H9 (cell line): Measurements from ENCODE around the gene MRGPRF. TPM values are rescaled to one million over a fixed set of nuclear protein-coding genes. Genes with fewer than 3 reads are reported as not detected.

ENCODE experiments used
- DNase-seq: peaks from one replicate; pipeline ENCODE4 v3.0.0-alpha.2; 2017
- H2AFZ ChIP-seq: one replicate; pipeline ENCODE4 v1.6.1; 2013; ENCODE audit warnings: mild to moderate bottlenecking, low read length, control low read depth, moderate library complexity
- H2AK5ac ChIP-seq: 2 replicates; pipeline ENCODE4 v1.6.1; 2013; ENCODE audit warnings: low read length, control low read depth, mixed read lengths; ENCODE audit not compliant: insufficient read length
- H2BK120ac ChIP-seq: one replicate; pipeline ENCODE4 v1.6.1; 2013; ENCODE audit warnings: low read depth, mild to moderate bottlenecking, low read length, control low read depth, inconsistent platforms; ENCODE audit not compliant: poor library complexity, severe bottlenecking
- H2BK12ac ChIP-seq: 2 replicates; pipeline ENCODE4 v1.6.1; 2013; ENCODE audit warnings: low read length, control low read depth, mixed read lengths, low read depth; ENCODE audit not compliant: insufficient read length
- H2BK15ac ChIP-seq: 2 replicates; pipeline ENCODE4 v1.6.1; 2013; ENCODE audit warnings: low read depth, low read length, control low read depth
- H2BK20ac ChIP-seq: one replicate; pipeline ENCODE4 v1.6.1; 2013; ENCODE audit warnings: low read depth, mild to moderate bottlenecking, low read length, control low read depth, inconsistent platforms; ENCODE audit not compliant: poor library complexity, severe bottlenecking
- H2BK5ac ChIP-seq: 2 replicates; pipeline ENCODE4 v1.6.1; 2013; ENCODE audit warnings: low read length, control low read depth, mixed read lengths; ENCODE audit not compliant: insufficient read length
- H3K14ac ChIP-seq: 2 replicates; pipeline ENCODE4 v1.6.1; 2013; ENCODE audit warnings: low read length, control low read depth; ENCODE audit not compliant: insufficient read depth
- H3K18ac ChIP-seq: 2 replicates; pipeline ENCODE4 v1.6.1; 2013; ENCODE audit warnings: low read depth, mild to moderate bottlenecking, mixed read lengths, low read length, control low read depth; ENCODE audit not compliant: insufficient read length
- H3K23ac ChIP-seq: 2 replicates; pipeline ENCODE4 v1.6.1; 2013; ENCODE audit warnings: low read length, control low read depth, mixed read lengths, low read depth; ENCODE audit not compliant: insufficient read length
- H3K23me2 ChIP-seq: 2 replicates; pipeline ENCODE4 v1.6.1; 2013; ENCODE audit warnings: low read depth, mild to moderate bottlenecking, mixed read lengths, low read length, control low read depth; ENCODE audit not compliant: insufficient read length, poor library complexity, severe bottlenecking
- H3K27ac ChIP-seq: 2 replicates; pipeline ENCODE4 v1.5.1; 2013; ENCODE audit warnings: low read length, control low read depth, mixed read lengths, low read depth; ENCODE audit not compliant: insufficient read length
- H3K27me3 ChIP-seq: 2 replicates; pipeline ENCODE4 v1.6.1; 2013; ENCODE audit warnings: low read length, control low read depth, inconsistent platforms; ENCODE audit not compliant: insufficient read depth
- H3K4ac ChIP-seq: 2 replicates; pipeline ENCODE4 v1.6.1; 2013; ENCODE audit warnings: low read depth, mild to moderate bottlenecking, control low read depth, inconsistent platforms, low read length, moderate library complexity
- H3K4me1 ChIP-seq: 2 replicates; pipeline ENCODE4 v1.6.1; 2013; ENCODE audit warnings: low read length, control low read depth, inconsistent platforms; ENCODE audit not compliant: insufficient read depth
- H3K4me2 ChIP-seq: 2 replicates; pipeline ENCODE4 v1.6.1; 2013; ENCODE audit warnings: low read length, control low read depth, mixed read lengths; ENCODE audit not compliant: insufficient read length, insufficient read depth
- H3K56ac ChIP-seq: 2 replicates; pipeline ENCODE4 v1.6.1; 2013; ENCODE audit warnings: low read depth, mild to moderate bottlenecking, mixed read lengths, low read length, control low read depth; ENCODE audit not compliant: insufficient read length
- H3K79me1 ChIP-seq: 2 replicates; pipeline ENCODE4 v1.6.1; 2013; ENCODE audit warnings: low read depth, mild to moderate bottlenecking, moderate library complexity, low read length, control low read depth, inconsistent platforms; ENCODE audit not compliant: insufficient read depth, poor library complexity, severe bottlenecking
- H3K79me2 ChIP-seq: 2 replicates; pipeline ENCODE4 v1.6.1; 2013; ENCODE audit warnings: low read length, control low read depth, inconsistent platforms; ENCODE audit not compliant: insufficient read depth
- H3K9ac ChIP-seq: 2 replicates; pipeline ENCODE4 v1.6.1; 2013; ENCODE audit warnings: low read length, control low read depth, mixed read lengths; ENCODE audit not compliant: insufficient read length; ENCODE audit errors: extremely low read depth
- H3K9me3 ChIP-seq: one replicate; pipeline ENCODE4 v1.6.1; 2013; ENCODE audit warnings: low read depth, low read length, inconsistent platforms; ENCODE audit not compliant: control insufficient read depth
- H3T11ph ChIP-seq: one replicate; pipeline ENCODE4 v1.6.1; 2013; ENCODE audit warnings: mild to moderate bottlenecking, low read length, control low read depth, inconsistent platforms
- H4K20me1 ChIP-seq: one replicate; pipeline ENCODE4 v1.6.1; 2013; ENCODE audit not compliant: control insufficient read depth, insufficient read length, insufficient read depth
- H4K5ac ChIP-seq: 2 replicates; pipeline ENCODE4 v1.6.1; 2013; ENCODE audit warnings: low read depth, mild to moderate bottlenecking, mixed read lengths, low read length, control low read depth; ENCODE audit not compliant: insufficient read length
- H4K8ac ChIP-seq: replicated peaks from 2 replicates; pipeline ENCODE4 v1.6.1; 2013; ENCODE audit warnings: low read length, control low read depth, mixed read lengths, low read depth; ENCODE audit not compliant: insufficient read length
- H4K91ac ChIP-seq: 2 replicates; pipeline ENCODE4 v1.6.1; 2013; ENCODE audit warnings: low read depth, mild to moderate bottlenecking, moderate library complexity, mixed read lengths, low read length, control low read depth; ENCODE audit not compliant: insufficient read length
- H3K27ac Mint-ChIP-seq, 3 experiments: 2 replicates in 2 of 3; 3 replicates in 1 of 3; pipeline ENCODE4 v1.8.0; 2020 to 2021; ENCODE audit warnings: mixed read lengths in 3 of 3, mild to moderate bottlenecking in 1 of 3, moderate library complexity in 1 of 3
- H3K27me3 Mint-ChIP-seq: 2 replicates; pipeline ENCODE4 v1.8.0; 2021; ENCODE audit warnings: low read depth, mild to moderate bottlenecking, moderate library complexity, mixed read lengths
- H3K36me3 Mint-ChIP-seq, 3 experiments: 2 replicates in 2 of 3; 3 replicates in 1 of 3; pipeline ENCODE4 v1.8.0; 2020 to 2021; ENCODE audit warnings: low read depth in 3 of 3, mixed read lengths in 3 of 3; ENCODE audit not compliant: insufficient read depth in 1 of 3
- H3K4me1 Mint-ChIP-seq, 2 experiments: 2 replicates each; pipeline ENCODE4 v1.8.0; 2020; ENCODE audit warnings: mixed read lengths in 2 of 2
- H3K4me3 Mint-ChIP-seq, 2 experiments: 2 replicates in 1 of 2; 3 replicates in 1 of 2; pipeline ENCODE4 v1.8.0; 2020 to 2021; ENCODE audit warnings: mild to moderate bottlenecking in 2 of 2, mixed read lengths in 2 of 2, moderate library complexity in 1 of 2
- H3K9me3 Mint-ChIP-seq, 2 experiments: 2 replicates in 1 of 2; 3 replicates in 1 of 2; pipeline ENCODE4 v1.8.0; 2020; ENCODE audit warnings: mild to moderate bottlenecking in 2 of 2, mixed read lengths in 2 of 2, moderate library complexity in 1 of 2
- WGBS: extraction: QIAGEN DNeasy Blood & Tissue Kit; methylation state at CpG from one replicate; pipeline ENCODE4 v1.1.7; 2013; ENCODE audit warnings: missing lambda C conversion rate, low lambda C conversion rate, mixed read lengths; ENCODE audit not compliant: insufficient read length; ENCODE audit errors: extremely low coverage; 5-methylcytosine and 5-hydroxymethylcytosine counted together
- total RNA-seq: library from RNA; stranded (reverse); gene quantifications from 2 replicates; pipeline ENCODE4 v1.2.1, GENCODE V29; 2021
- TF ChIP-seq, protein P1 (sequence below): fragments of 200-600 bp; sonication (generic); conservative IDR thresholded peaks from 3 replicates; pipeline ENCODE4 v1.8.0; 2021; ENCODE audit warnings: antibody characterized with exemption, mild to moderate bottlenecking

Gene MRGPRF
- total RNA-seq, 1 experiment from 2014 or later: 4.0 TPM

DNA sequence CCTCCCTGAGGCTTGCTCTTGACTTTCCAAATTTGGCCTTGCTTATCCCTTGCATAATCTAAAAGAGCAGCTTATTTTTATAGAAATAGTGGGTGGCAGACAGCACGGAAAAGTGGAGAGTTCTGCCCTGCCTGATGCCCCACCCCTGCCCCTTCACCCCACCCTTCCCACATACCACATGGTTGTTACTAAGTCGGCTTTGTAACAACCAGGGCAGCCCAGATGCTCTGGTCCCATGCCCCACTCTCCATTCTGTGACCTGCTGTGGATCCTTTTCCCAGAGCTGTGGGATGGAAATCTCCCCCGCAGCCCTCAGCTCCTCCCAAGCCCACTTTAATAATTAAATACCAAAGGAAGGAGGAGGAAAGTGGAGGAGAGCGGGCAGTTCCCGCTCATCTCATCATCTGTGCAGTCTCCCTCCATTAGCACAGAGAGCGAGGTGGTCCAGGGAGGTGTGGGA, 10.9 kb downstream of the MRGPRF start:
- DNase-seq: peak; percentile 13
- H3K4me1 Mint-ChIP-seq: peaks cover 5 to 15% of the 10 kb centered on the region in 2 experiments
- no CpG with 5 or more reads among the region's 6 CpGs for WGBS

More for the DNA sequence above, 10.9 kb downstream of the MRGPRF start:
- H3K27ac ChIP-seq: no peak overlapping the region
- H3K9ac ChIP-seq: no peak overlapping the region
- H3K27me3 Mint-ChIP-seq: no peaks in the 10 kb centered on the region
- H3K4ac ChIP-seq: no peak overlapping the region; the same call in 1 of the 2 replicates
- no peak overlapping the region for H3K14ac ChIP-seq
- no peaks in the 10 kb centered on the region; a peak in 1 of 5 replicates for H3K9me3 Mint-ChIP-seq
- H3T11ph ChIP-seq: no peak overlapping the region
- H4K91ac ChIP-seq: no peak overlapping the region
- H3K56ac ChIP-seq: no peak overlapping the region
- no peaks in the 10 kb centered on the region for H3K79me2 ChIP-seq
- H3K4me3 Mint-ChIP-seq: no peak overlapping the region
- TF ChIP-seq, protein P1, sequence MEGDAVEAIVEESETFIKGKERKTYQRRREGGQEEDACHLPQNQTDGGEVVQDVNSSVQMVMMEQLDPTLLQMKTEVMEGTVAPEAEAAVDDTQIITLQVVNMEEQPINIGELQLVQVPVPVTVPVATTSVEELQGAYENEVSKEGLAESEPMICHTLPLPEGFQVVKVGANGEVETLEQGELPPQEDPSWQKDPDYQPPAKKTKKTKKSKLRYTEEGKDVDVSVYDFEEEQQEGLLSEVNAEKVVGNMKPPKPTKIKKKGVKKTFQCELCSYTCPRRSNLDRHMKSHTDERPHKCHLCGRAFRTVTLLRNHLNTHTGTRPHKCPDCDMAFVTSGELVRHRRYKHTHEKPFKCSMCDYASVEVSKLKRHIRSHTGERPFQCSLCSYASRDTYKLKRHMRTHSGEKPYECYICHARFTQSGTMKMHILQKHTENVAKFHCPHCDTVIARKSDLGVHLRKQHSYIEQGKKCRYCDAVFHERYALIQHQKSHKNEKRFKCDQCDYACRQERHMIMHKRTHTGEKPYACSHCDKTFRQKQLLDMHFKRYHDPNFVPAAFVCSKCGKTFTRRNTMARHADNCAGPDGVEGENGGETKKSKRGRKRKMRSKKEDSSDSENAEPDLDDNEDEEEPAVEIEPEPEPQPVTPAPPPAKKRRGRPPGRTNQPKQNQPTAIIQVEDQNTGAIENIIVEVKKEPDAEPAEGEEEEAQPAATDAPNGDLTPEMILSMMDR: no peak
- H3K9me3 ChIP-seq: no peaks in the 10 kb centered on the region
- no peak overlapping the region for H2AFZ ChIP-seq
- H3K23ac ChIP-seq: no peak overlapping the region
- no peak overlapping the region for H3K18ac ChIP-seq
- H3K4me1 ChIP-seq: no peaks in the 10 kb centered on the region
- H4K20me1 ChIP-seq: no peaks in the 10 kb centered on the region
- H3K4me2 ChIP-seq: no peak overlapping the region
- H4K8ac ChIP-seq: no peak overlapping the region
- no peaks in the 10 kb centered on the region for H3K27me3 ChIP-seq
- H4K5ac ChIP-seq: no peak overlapping the region
- no peaks in the 10 kb centered on the region for H3K79me1 ChIP-seq
- peaks cover 0 to 5% (median 0%) of the 10 kb centered on the region in 3 experiments; a peak in 4 of 7 replicates for H3K36me3 Mint-ChIP-seq
- no peak overlapping the region for H2BK120ac ChIP-seq
- no peaks in the 10 kb centered on the region for H3K23me2 ChIP-seq
- H2BK15ac ChIP-seq: no peak overlapping the region
- H2AK5ac ChIP-seq: no peak overlapping the region
- no peak overlapping the region for H2BK5ac ChIP-seq
- H2BK12ac ChIP-seq: no peak overlapping the region
- no peak overlapping the region for H2BK20ac ChIP-seq
- H3K27ac Mint-ChIP-seq: no peak overlapping the region; a peak in 1 of 7 replicates
